NCI-H2196 (cell line): ENCODE data around the gene MON2.
"Not testable (repeated sequence)": the region's sequence is repeated elsewhere in the genome, so short reads cannot be mapped to it uniquely, and the experiment has no call there.

Experiments used
- DNase-seq: peaks from one replicate; lab custom pipeline; 2025; ENCODE audit not compliant: unreplicated experiment; lab: John Stamatoyannopoulos, UW

Gene MON2

GRCh38 chr12:62466594-62467491, at the start of gene MON2:
TSS of gene MON2 (plus strand) at chr12:62466826. CDS start at chr12:62467208, 382 bp downstream.
- peak; percentile 91 for DNase-seq

DNA sequence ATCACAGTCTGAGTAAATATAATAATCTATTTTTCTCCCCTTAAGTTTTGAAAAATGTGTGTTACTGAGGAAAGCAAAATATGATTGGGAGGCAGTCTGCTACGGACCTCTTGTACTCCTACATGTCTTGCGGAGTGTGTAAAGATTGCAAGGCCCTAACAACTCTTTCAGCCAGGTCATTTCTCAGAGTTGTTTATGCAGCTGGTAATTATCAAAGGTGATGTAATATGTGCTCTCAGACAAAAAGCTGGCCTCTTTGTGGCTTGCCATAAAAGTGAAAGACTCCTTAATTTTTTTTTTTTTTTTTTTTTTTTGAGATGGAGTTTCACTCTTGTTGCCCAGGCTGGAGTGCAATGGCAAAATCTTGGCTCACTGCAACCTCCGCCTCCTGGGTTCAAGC, 40.5 kb upstream of the MON2 start:
- DNase-seq, result no peak

- DNase-seq, result no peak
These were observed 37.2 kb upstream of the MON2 start for GRCh38 chr12:62429457-62429856.

- DNase-seq, result no peak
These were observed 31.9 kb upstream of the MON2 start for GRCh38 chr12:62434494-62435302.

- DNase-seq, result no peak
These were observed 31.1 kb upstream of the MON2 start for GRCh38 chr12:62435303-62436163.

DNA sequence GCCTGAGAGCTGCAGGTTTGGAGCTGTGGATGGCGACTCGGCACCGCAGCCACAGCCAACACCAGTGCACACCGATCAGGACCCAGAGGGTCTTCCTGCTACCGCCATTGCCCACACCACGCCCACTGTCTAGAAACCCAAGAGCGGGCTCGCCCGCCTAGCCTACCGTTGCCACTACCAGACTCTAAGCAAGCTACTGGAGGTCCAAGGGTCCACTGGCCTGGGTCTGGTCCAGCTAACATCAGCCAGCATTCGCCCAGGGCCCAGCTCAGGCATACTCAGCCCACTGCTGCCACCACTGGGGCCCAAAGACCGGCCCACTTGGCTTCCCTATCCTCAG, 30.5 kb upstream of the MON2 start:
- no peak for DNase-seq

- peak; percentile 68 for DNase-seq
These were observed 28.4 kb upstream of the MON2 start for GRCh38 chr12:62438098-62438692.

GRCh38 chr12:62446754-62447452, 19.7 kb upstream of the MON2 start:
- DNase-seq, result no peak

DNA sequence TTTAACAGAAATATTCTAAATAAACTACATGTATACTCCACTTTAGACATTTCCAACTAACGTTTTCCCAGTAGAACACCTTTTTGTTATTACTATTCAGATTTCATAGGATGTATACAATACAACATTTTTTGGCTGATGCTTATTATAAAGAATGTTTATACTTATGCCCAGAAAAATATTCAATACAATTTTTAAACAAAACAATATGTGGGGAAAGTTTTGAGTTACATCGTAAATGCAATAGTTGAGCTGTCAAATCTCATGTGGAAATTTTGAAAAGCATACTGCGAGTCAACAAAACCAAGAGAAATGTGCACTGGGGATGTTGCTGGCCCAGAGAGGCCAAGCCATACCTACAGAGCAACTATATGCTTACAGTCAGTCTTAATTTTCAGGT, 18.2 kb upstream of the MON2 start:
- DNase-seq, result no peak

- not testable (repeated sequence) for DNase-seq
These were observed 11.2 kb upstream of the MON2 start for GRCh38 chr12:62455429-62455828.

DNA sequence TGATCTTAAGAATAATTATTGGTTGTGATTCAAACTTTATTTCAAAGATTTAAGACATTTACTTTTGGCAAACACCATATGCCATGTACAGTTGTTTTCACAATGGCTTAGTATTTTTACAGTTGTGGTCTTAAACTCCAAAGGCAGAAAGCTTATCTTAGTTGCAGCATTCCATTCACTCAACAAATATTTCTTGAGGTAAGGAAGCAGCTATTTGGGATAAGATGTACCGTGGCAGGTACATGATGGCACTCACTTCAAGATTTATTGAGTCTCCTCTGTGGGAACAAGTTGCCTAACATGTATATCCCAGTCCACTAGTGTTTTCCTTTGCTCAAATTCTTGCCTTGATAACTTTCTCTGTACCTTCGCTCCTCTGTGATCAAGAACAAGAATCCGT, 8.0 kb upstream of the MON2 start:
- DNase-seq, result no peak

DNA sequence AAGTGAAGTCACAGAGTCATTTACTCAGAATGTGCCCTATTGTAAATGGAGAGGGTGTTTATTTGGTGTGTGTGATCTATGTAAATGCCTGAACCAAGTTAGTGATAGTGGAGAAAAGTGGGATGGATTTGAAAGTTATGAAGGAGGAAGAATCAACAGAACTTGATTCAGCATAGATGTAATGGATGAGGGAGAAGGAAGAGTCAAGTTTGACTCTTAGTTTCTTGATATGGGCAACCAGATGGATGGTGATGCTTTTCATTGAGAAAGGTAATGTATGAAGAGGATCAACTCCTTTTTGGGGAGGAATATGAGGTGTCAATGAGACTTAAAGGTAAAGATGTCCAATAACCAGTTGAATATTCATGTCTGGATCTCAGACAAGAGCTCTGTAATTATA, 6.7 kb upstream of the MON2 start:
- no peak for DNase-seq

- DNase-seq, result not testable (repeated sequence)
These were observed 5.3 kb upstream of the MON2 start for GRCh38 chr12:62461171-62461837.

GRCh38 chr12:62463252-62463651, 3.4 kb upstream of the MON2 start:
- not testable (repeated sequence) for DNase-seq

DNA sequence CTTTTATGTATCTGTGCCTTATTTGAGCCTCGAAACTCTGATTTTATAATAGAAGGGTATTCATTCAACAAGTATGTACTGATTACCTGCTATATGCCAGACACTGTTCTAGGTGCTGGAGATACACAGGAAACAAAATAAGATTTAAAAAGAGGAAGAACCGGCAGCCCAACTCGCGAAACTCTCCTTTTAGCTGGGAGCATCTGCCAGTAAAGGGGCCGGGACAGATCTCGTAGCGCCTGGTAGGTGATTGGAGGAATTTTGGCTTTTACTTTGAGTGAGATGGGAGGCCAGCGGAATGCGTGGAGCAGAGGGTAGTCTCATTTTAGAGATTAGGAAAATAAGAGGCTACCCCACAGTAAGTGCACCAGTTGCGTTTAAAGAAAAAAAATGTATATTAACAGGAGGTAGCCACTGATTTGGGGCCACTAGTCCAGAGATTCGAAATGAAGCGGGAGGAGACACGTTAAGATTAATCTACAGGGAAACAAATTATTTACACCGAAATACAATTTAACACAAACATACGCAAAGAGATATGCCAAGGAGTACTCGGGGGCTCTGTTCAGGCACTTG, 520 bp upstream of the MON2 start:
- DNase-seq, result peak; percentile 6

DNA sequence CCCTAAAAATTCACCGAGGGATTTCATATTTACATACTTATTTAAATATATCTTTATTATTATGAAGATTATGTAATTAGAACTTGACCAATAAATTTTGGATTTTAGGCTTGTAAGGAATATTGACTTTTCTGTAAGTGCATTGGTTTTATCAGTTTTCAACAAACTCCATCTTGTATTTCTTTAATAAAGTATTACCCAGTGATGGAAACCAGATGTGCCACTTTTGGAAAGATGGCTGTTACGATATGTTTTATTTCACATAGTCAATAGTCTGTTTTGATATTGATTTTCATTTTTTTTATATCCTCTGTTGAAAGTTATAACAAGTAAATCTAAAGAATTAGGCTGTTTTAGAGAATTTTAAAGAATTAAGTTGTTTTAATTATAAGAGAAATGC, 1.8 kb downstream of the MON2 start:
- no peak for DNase-seq

DNA sequence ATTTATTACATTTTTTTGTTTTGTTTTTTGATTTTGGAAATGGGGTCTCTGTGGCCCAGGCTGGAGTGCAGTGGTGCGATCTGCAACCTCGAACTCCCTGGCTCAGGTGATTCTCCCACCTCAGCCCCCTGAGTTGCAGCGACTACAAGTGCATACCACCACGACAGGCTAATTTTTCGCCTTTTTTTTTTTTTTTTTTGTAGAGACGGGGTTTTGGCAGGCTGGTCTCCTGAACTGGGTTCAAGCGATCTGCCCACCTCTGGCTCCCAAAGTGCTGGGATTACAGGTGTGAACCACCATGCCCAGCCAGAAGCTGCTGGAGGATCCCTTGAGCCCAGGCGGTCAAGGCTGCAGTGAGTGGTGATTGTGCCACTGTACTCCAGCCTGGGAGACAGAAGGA, 2.3 kb downstream of the MON2 start:
- no peak for DNase-seq

GRCh38 chr12:62469704-62470103, 3.1 kb downstream of the MON2 start:
- DNase-seq, result no peak

DNA sequence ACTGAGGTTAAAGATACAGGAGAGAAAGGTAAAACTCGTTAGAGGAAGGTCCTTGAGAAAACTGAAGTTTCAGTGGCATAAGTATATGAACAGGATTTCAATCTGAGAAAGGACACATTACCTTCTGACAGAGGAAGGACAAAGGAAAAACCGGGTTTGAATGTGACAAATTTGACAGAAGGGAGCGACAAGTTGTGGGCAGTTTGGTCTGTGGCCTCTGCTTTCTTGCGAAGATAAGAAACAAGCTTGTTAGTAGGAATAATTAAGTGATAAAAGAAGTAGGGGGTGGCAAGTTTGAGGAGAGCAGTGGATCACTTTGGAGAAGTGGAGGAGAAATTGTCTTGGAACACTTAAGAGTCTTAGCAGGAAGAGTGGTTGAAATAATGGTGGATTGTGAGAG, 5.1 kb downstream of the MON2 start:
- no peak for DNase-seq
